Osteoblast (primary cell): ENCODE data around the gene SNX30. TPM values are rescaled to one million over a fixed set of nuclear protein-coding genes. Genes with fewer than 3 reads are reported as not detected.
"Not testable (repeated sequence)": the region's sequence is repeated elsewhere in the genome, so short reads cannot be mapped to it uniquely, and the experiment has no call there.

Experiments
- DNase-seq: peaks from one replicate; pipeline ENCODE4 v3.0.0; 2011; ENCODE audit warnings: low spot score, mixed read lengths; ENCODE audit not compliant: insufficient read length; ENCODE audit errors: missing footprints
- H2AFZ ChIP-seq: 2 replicates; pipeline ENCODE4 v1.6.0; 2011; ENCODE audit warnings: mild to moderate bottlenecking, low read length
- H3K27ac ChIP-seq: 2 replicates; pipeline ENCODE4 v1.5.1; 2011; ENCODE audit warnings: mild to moderate bottlenecking, low read depth, low read length, moderate library complexity
- H3K27me3 ChIP-seq: 2 replicates; pipeline ENCODE4 v1.6.0; 2012; ENCODE audit warnings: mild to moderate bottlenecking, control low read depth, inconsistent platforms, low read length, moderate library complexity; ENCODE audit not compliant: insufficient read depth
- H3K36me3 ChIP-seq: 2 replicates; pipeline ENCODE4 v1.5.1; 2011; ENCODE audit warnings: mild to moderate bottlenecking, low read length, control low read depth, moderate library complexity; ENCODE audit not compliant: insufficient read depth
- H3K4me1 ChIP-seq: 2 replicates; pipeline ENCODE4 v1.5.1; 2011; ENCODE audit warnings: mild to moderate bottlenecking, low read length, control low read depth, moderate library complexity; ENCODE audit not compliant: insufficient read depth
- H3K4me2 ChIP-seq: 2 replicates; pipeline ENCODE4 v1.6.0; 2011; ENCODE audit warnings: mild to moderate bottlenecking, low read length; ENCODE audit not compliant: insufficient read depth
- H3K4me3 ChIP-seq: fragments of 200-600 bp; sonication (generic); 3 replicates; pipeline ENCODE4 v1.5.1; 2012; ENCODE audit warnings: mild to moderate bottlenecking, low read length, inconsistent platforms; ENCODE audit not compliant: insufficient read depth
- H3K79me2 ChIP-seq: 2 replicates; pipeline ENCODE4 v1.6.0; 2012; ENCODE audit warnings: mild to moderate bottlenecking, low read length, control low read depth, inconsistent platforms; ENCODE audit not compliant: insufficient read depth
- H3K9me3 ChIP-seq: 2 replicates; pipeline ENCODE4 v1.5.1; 2011; ENCODE audit warnings: low read depth, low read length, control low read depth
- H4K20me1 ChIP-seq: 2 replicates; pipeline ENCODE4 v1.6.0; 2012; ENCODE audit warnings: mild to moderate bottlenecking, low read length, control low read depth; ENCODE audit not compliant: insufficient read depth
- total RNA-seq: library from RNA; depleted of rRNA; stranded (reverse); fragments of >200 nt; gene quantifications from 2 replicates; pipeline ENCODE4 v1.2.3, GENCODE V29; 2012
- TF ChIP-seq, protein P1 (sequence below): IDR thresholded peaks from 2 replicates; pipeline ENCODE4 v1.5.1; 2011; ENCODE audit warnings: mild to moderate bottlenecking, low read depth, low read length, moderate library complexity; ENCODE audit errors: extremely low read depth

The SNX30 gene
- total RNA-seq, 1 donor, result 38.7 TPM

DNA sequence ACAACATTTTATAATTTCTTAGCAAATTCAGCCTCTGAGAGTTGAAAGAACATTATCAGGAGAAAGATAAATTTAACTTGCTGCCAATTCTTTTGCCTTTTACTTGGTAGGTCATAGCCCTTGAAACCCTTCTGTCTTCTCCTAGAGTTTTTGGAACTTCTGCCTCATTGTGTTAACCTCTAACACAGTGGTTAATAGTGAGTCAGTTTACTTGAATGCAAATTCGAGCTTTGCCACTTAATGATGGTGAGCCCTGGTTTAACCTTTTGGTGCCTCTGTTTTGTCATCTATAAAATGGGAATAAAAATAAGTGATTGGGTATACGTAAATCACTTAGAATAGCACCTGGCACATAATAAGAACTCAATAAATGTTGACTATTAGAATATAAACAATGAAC, 30.9 kb upstream of the SNX30 start:
- Histone ChIP-seq H3K4me2 (no peak overlapping the region), H3K4me3 (no peak overlapping the region), H3K36me3 (no peaks in the 10 kb centered on the region), H3K9me3 (no peaks in the 10 kb centered on the region), H3K27ac (no peak overlapping the region), H3K27me3 (no peaks in the 10 kb centered on the region), H3K79me2 (peaks cover 23% of the 10 kb centered on the region), H3K4me1 (peaks cover 6% of the 10 kb centered on the region), H2AFZ (no peak overlapping the region), H4K20me1 (no peaks in the 10 kb centered on the region)
- no peak for DNase-seq
- TF ChIP-seq, protein P1, sequence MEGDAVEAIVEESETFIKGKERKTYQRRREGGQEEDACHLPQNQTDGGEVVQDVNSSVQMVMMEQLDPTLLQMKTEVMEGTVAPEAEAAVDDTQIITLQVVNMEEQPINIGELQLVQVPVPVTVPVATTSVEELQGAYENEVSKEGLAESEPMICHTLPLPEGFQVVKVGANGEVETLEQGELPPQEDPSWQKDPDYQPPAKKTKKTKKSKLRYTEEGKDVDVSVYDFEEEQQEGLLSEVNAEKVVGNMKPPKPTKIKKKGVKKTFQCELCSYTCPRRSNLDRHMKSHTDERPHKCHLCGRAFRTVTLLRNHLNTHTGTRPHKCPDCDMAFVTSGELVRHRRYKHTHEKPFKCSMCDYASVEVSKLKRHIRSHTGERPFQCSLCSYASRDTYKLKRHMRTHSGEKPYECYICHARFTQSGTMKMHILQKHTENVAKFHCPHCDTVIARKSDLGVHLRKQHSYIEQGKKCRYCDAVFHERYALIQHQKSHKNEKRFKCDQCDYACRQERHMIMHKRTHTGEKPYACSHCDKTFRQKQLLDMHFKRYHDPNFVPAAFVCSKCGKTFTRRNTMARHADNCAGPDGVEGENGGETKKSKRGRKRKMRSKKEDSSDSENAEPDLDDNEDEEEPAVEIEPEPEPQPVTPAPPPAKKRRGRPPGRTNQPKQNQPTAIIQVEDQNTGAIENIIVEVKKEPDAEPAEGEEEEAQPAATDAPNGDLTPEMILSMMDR, result no peak

DNA sequence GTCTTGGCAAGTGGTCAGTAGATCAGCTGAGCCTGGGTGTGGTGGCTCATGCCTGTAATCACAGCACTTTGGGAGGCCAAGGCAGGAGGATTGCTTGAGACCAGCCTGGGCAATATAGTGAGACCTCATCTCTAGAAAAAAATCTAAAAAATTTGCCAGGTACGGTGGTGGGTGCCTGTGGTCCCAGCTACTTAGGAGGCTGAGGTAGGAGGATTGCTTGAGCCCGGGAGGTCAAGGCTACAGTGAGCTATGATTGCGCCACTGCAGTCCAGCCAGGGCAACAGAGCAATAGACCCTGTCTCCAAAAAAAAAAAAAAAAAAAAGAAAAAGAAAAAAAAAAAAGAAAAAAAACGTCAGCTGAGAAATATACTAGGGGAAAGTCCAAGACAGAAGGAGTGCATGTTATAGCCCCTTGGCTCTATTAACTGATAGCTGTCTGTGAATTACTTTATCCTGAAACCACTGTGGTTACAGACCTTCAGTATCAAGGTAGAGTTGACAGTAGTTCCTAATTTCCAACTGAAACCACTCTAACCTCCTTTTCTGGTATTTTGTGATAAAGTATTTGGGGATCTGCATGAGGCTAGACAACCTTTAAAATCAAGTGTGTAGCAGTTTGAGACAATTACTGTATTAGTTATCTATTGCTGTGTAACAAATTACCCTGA, 30.3 kb upstream of the SNX30 start:
- no peak for DNase-seq
- Histone ChIP-seq H3K9me3 (no peaks in the 10 kb centered on the region), H3K4me1 (peaks cover 6% of the 10 kb centered on the region), H4K20me1 (no peaks in the 10 kb centered on the region), H2AFZ (no peak overlapping the region), H3K4me3 (no peak overlapping the region), H3K27ac (no peak overlapping the region), H3K36me3 (no peaks in the 10 kb centered on the region), H3K4me2 (no peak overlapping the region), H3K27me3 (no peaks in the 10 kb centered on the region), H3K79me2 (peaks cover 20% of the 10 kb centered on the region)
- TF ChIP-seq, protein P1, result no peak

DNA sequence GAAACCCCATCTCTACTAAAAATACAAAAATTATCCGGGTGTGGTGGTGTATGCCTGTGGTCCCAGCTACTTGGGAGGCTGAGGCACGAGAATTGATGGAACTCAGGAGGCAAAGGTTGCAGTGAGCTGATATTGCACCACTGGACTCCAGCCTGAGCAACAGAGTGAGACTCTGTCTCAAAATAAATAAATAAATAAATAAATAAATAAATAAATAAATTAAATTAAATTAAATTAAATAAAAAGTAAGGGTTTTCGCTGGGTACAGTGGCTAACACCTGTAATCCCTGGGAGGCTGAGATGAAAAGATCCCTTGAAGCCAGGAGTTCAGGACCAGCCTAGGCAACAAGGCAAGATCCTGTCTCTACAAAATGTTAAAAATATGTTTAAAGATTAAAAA, 27.8 kb upstream of the SNX30 start:
- not testable (repeated sequence) for H2AFZ ChIP-seq, H4K20me1 ChIP-seq, H3K4me2 ChIP-seq, H3K79me2 ChIP-seq, H3K9me3 ChIP-seq, H3K4me3 ChIP-seq, H3K36me3 ChIP-seq, H3K27ac ChIP-seq, H3K4me1 ChIP-seq, H3K27me3 ChIP-seq, DNase-seq

DNA sequence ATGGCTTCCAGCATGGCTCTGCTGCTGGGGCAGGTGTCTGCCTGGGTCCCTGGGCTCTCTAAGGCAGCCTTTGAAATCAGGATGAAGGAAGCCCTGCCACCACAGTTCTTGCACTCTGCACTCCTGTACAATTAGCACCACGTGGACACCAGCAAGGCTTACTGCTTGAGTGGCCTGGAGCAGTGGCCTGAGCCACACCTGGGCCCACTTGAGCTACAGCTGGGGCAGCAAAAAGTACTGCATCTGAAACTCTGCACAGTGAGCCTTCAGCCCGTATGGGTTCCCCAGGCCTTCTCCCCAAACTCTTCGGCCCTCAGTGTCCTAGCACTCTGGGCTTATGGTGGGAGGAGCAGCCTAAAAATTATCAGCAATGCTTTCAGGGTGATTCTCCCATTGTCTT, 24.6 kb upstream of the SNX30 start:
- H3K9me3 ChIP-seq, result no peaks in the 10 kb centered on the region
- no peak overlapping the region for H2AFZ ChIP-seq
- TF ChIP-seq, protein P1, result no peak
- no peak for DNase-seq
- no peaks in the 10 kb centered on the region for H3K27me3 ChIP-seq
- H3K36me3 ChIP-seq, result no peaks in the 10 kb centered on the region
- no peak overlapping the region for H3K27ac ChIP-seq
- H3K4me1 ChIP-seq, result no peaks in the 10 kb centered on the region
- no peak overlapping the region for H3K4me3 ChIP-seq
- H3K79me2 ChIP-seq, result no peaks in the 10 kb centered on the region
- no peaks in the 10 kb centered on the region for H4K20me1 ChIP-seq
- no peak overlapping the region for H3K4me2 ChIP-seq
